LNCaP clone FGC (cell line): ENCODE measurements around the gene EGR1.

Experiments used
- DNase-seq: peaks from one replicate; pipeline ENCODE4 v3.0.0-alpha.2; 2011; ENCODE audit warnings: low read depth
- H3K4me3 ChIP-seq: 2 replicates; pipeline ENCODE4 v1.5.1; 2011; ENCODE audit warnings: mild to moderate bottlenecking, low read depth, low read length, control low read depth
- CTCF ChIP-seq: IDR thresholded peaks from 2 replicates; pipeline ENCODE4 v1.5.1; 2012; ENCODE audit warnings: mild to moderate bottlenecking; ENCODE audit not compliant: control insufficient read depth, insufficient read depth; ENCODE audit errors: extremely low read depth

Gene EGR1

GRCh38 chr5:138508958-138509357, 43.7 kb downstream of the EGR1 start:
- no peak for TF ChIP-seq CTCF
- H3K4me3 ChIP-seq, result no peak overlapping the region
- no peak for DNase-seq

GRCh38 chr5:138514021-138514420, 48.7 kb downstream of the EGR1 start:
- no peak for TF ChIP-seq CTCF
- no peak for DNase-seq

GRCh38 chr5:138515556-138516245, 50.4 kb downstream of the EGR1 start:
- no peak overlapping the region for H3K4me3 ChIP-seq
- no peak for DNase-seq
- TF ChIP-seq CTCF, result no peak

More at GRCh38 chr5:138514021-138514420, 48.7 kb downstream of the EGR1 start:
- H3K4me3 ChIP-seq, result no peak overlapping the region

GRCh38 chr5:138517437-138517836, 52.2 kb downstream of the EGR1 start:
- DNase-seq, result no peak
- TF ChIP-seq CTCF, result no peak
- no peak overlapping the region for H3K4me3 ChIP-seq
